Brain microvascular endothelial cell (primary cell): ENCODE results near the gene PEF1.
"Not testable (repeated sequence)": the region's sequence is repeated elsewhere in the genome, so short reads cannot be mapped to it uniquely, and the experiment has no call there.

ENCODE experiments used
- DNase-seq: peaks from one replicate; pipeline ENCODE4 v3.0.0-alpha.2; 2020
- H3K27ac ChIP-seq: fragments of 250-450 bp; sonication (Bioruptor Pico); 2 replicates; pipeline ENCODE4 v1.5.1; 2020; ENCODE audit warnings: mild to moderate bottlenecking, moderate library complexity
- H3K27me3 ChIP-seq: fragments of 250-450 bp; sonication (Bioruptor Pico); replicated peaks from 2 replicates; pipeline ENCODE4 v1.5.1; 2020; ENCODE audit warnings: mild to moderate bottlenecking
- H3K36me3 ChIP-seq: fragments of 250-450 bp; sonication (Bioruptor Pico); replicated peaks from 2 replicates; pipeline ENCODE4 v1.5.1; 2020; ENCODE audit warnings: mild to moderate bottlenecking
- H3K4me3 ChIP-seq: 2 replicates; pipeline ENCODE4 v1.5.1; 2011; ENCODE audit warnings: low read depth, mild to moderate bottlenecking, control low read depth, low read length, moderate library complexity
- in situ Hi-C: cut with HindIII; loops from 2 replicates; pipeline ENCODE4 v1.10.0; 2017; ENCODE audit warnings: low sequenced_read_pairs, low pct_ligation_motif_present
- TF ChIP-seq, protein P1 (sequence below): IDR thresholded peaks from 2 replicates; pipeline ENCODE4 v1.5.1; 2011; ENCODE audit warnings: low read depth, mild to moderate bottlenecking, moderate library complexity, low read length, control low read depth, inconsistent platforms; ENCODE audit errors: missing control alignments

The PEF1 gene

DNA sequence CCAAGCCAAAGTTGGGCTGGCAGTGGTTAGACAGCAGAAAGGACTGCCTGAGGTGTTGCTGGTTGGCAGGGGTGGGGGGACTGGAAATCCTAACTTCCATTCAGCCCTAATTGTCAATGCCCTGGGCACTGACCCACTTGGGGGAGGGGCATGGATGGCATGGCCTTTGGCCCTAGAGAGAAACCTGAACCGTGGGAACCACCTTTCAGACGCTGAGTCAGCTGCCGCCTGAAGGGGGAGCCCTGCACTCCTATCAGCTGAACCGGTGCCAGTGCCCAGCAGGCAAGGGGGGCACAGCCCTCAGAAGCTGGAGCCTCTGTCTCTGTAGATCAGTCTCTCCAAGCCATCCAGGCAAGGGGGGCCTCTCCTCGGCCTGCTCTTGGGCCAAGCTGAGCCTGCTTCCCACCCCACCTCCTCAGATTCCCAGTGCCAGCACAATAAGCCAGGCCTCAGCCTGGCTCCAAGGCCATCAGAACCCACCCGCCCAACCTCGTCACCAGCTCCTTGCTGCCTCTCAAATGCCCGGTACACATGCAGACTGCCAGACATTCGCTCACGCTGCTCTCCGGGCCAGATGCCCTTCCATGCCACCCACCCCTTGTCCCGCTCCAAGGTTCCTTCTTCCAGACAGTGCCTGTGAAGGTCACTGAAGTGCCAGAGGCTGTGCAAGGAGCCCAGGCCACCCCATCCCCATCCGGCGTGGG is 56.8 kb downstream of the PEF1 start:
- in situ Hi-C loops = no loop called here
- Histone ChIP-seq H3K36me3 (peaks cover 8% of the 10 kb centered on the region), H3K27me3 (no peaks in the 10 kb centered on the region)

DNA sequence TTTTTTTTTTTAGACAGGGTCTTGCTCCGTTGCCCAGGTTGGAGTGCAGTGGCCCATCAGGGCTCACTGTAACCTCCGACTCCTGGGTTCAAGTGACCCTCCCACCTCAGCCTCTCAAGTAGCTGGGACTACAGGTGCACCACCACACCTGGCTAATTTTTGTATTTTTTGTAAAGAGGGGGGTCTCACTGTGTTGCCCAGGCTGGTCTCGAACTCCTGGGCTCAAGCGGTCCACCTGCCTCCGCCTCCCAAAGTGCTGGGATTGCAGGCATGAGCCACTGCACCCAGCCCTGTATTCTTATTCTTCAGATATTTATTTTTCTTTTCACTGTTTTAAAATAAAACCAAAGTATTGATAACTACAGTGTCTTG is 57.4 kb downstream of the PEF1 start:
- H3K36me3 ChIP-seq, H3K27ac ChIP-seq, DNase-seq, H3K27me3 ChIP-seq, H3K4me3 ChIP-seq, in situ Hi-C loops: not testable (repeated sequence)

More for the DNA sequence above, 56.8 kb downstream of the PEF1 start:
- DNase-seq = no peak
- no peak overlapping the region for H3K27ac ChIP-seq
- TF ChIP-seq, protein P1, sequence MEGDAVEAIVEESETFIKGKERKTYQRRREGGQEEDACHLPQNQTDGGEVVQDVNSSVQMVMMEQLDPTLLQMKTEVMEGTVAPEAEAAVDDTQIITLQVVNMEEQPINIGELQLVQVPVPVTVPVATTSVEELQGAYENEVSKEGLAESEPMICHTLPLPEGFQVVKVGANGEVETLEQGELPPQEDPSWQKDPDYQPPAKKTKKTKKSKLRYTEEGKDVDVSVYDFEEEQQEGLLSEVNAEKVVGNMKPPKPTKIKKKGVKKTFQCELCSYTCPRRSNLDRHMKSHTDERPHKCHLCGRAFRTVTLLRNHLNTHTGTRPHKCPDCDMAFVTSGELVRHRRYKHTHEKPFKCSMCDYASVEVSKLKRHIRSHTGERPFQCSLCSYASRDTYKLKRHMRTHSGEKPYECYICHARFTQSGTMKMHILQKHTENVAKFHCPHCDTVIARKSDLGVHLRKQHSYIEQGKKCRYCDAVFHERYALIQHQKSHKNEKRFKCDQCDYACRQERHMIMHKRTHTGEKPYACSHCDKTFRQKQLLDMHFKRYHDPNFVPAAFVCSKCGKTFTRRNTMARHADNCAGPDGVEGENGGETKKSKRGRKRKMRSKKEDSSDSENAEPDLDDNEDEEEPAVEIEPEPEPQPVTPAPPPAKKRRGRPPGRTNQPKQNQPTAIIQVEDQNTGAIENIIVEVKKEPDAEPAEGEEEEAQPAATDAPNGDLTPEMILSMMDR = peak; percentile 81
- no peak overlapping the region for H3K4me3 ChIP-seq

DNA sequence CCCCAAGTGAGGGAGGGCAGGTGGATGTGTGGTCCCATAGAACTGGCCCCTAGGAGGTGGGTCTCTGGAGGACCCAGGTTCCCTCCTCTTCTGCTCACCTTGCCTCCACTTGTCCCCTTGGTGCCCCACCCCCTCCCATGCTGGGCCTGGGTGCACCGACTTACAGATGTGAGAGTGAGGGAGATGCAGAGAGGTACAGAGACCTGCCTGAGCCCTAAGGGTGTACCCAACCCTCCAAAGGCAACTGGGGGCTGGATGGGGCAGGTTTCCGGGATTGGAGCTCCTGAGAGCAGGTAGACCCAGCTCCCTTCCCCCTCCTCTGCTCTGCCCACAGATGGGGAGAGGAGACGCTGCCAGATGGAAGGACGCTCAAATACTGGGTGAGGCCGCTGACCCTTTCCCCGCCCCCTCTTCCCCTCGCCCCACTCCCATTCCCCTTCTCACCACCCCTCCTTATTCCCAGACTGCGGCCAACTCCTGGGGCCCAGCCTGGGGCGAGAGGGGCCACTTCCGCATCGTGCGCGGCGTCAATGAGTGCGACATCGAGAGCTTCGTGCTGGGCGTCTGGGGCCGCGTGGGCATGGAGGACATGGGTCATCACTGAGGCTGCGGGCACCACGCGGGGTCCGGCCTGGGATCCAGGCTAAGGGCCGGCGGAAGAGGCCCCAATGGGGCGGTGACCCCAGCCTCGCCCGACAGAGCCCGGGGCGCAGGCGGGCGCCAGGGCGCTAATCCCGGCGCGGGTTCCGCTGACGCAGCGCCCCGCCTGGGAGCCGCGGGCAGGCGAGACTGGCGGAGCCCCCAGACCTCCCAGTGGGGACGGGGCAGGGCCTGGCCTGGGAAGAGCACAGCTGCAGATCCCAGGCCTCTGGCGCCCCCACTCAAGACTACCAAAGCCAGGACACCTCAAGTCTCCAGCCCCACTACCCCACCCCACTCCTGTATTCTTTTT is 58.0 kb downstream of the PEF1 start:
- DNase-seq = no peak
- Histone ChIP-seq H3K27ac (no peak overlapping the region), H3K36me3 (peaks cover 8% of the 10 kb centered on the region), H3K27me3 (no peaks in the 10 kb centered on the region), H3K4me3 (no peak overlapping the region)
- in situ Hi-C loops = no loop called here
- TF ChIP-seq, protein P1 = no peak

DNA sequence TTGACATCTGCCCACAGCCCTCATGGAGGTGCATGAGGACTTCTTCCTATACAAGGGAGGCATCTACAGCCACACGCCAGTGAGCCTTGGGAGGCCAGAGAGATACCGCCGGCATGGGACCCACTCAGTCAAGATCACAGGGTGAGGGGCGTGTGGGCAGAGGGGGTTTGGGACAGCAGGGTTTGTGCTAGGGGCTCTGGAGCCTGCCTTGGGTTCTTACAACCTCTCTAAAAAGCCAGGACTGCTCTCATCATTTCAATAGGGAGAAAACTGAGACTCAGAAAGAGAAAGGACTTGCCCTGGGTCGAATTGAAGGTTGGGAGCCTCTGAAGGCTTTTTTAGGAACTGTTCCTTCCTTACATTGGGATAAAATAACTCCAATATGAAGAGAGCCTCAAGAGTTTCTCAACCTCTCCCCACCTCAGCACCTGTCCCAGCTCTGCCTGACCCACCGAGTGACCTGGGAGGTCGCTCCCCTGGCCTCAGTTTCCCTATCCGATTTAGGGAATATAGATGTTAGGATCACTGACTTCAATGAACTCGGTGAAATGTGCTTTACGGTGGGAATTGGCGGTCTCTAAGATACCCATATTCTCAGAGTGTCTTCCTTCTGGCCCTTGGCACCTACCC is 58.8 kb downstream of the PEF1 start:
- TF ChIP-seq, protein P1 = no peak
- no peak for DNase-seq
- H3K27ac ChIP-seq = no peak overlapping the region

DNA sequence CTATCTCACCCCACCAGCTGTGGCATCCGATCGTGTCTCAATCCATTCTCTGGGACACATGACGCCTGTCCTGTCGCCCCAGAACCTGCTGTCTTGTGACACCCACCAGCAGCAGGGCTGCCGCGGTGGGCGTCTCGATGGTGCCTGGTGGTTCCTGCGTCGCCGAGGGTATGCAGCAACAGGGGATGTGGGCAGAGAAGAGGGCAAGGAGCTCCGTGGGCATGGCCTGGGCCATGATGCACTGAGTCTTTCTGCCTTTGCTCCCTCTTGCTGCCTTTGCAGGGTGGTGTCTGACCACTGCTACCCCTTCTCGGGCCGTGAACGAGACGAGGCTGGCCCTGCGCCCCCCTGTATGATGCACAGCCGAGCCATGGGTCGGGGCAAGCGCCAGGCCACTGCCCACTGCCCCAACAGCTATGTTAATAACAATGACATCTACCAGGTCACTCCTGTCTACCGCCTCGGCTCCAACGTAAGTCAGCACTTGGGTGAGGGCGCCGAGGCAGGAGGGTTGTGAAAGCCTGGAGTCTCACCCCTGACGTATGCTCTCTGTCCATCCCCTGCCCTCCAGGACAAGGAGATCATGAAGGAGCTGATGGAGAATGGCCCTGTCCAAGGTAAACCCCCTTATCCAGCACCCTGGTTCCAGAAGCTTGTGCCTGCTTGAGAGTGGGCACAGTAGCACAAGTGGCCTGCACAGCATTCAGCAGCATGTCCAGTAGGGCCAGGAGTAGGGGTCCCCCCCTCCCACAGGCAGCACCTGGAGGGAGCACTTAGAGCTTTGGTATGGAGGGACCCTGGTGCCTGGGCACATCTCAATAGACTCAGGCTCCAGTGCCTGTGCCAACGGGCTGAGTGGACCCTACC is 59.6 kb downstream of the PEF1 start:
- Histone ChIP-seq H3K4me3 (no peak overlapping the region), H3K27me3 (no peaks in the 10 kb centered on the region), H3K27ac (no peak overlapping the region), H3K36me3 (peaks cover 8% of the 10 kb centered on the region)
- DNase-seq = no peak
- TF ChIP-seq, protein P1 = no peak
- in situ Hi-C loops = no loop called here

More for the DNA sequence above, 58.8 kb downstream of the PEF1 start:
- Histone ChIP-seq H3K4me3 (no peak overlapping the region), H3K27me3 (no peaks in the 10 kb centered on the region), H3K36me3 (peaks cover 8% of the 10 kb centered on the region)
- in situ Hi-C loops = no loop called here
